Activated CD8-positive, alpha-beta memory T cell treated with anti-CD3 and anti-CD28 coated beads, Interleukin-2, amount 50 U/mL, for 24 hours (primary cell): ENCODE measurements around the gene NME1.
"Not testable (repeated sequence)": the region's sequence is repeated elsewhere in the genome, so short reads cannot be mapped to it uniquely, and the experiment has no call there.

Experiments
- DNase-seq: peaks from one replicate; pipeline ENCODE4 v3.0.0-alpha.2; 2020; ENCODE audit errors: extremely low read depth

NME1 gene

DNA sequence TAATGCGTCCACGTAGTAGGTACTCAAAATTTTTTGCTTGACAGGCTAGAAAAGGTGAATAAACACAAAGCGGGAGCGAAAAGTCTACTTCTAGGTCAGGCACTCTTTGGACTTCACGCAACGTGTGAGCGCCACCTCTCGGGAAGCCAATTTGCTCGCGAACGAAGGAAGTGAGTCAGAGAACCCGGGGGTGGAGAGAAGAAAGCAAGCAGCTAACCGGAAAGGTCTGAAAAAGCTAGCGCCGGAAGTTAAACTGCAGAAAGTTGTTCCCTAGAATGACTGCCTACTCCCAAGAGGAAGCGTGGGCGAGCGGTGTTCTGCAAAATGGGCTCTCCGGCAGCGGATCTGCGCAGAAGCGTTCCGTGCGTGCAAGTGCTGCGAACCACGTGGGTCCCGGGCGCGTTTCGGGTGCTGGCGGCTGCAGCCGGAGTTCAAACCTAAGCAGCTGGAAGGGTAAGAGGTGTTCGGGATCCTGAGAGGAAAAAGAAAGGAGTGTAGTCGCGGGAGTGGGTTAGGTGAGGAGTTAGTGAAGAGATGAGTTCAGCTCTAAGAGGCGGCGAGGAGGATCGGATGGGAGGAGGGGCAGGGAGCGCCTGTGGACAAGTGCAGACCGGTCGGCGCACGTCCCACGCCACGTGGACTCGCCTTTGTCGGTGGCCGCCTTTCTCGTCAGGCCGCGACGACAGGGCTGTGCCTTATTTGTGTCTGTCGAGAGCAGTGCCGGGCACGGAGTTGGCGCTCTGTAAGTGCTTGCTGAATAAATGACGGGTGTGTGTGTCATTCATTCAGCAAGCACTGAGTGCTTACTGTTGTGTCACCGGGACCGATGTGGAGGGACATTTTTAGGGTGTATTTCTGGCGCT lies at the start of gene NME1:
Gene NME1, plus strand, starts transcription at position 350 of the 863 bp plus-strand sequence. CDS start 2,096 bp downstream, outside the sequence.
- peak; percentile 93 for DNase-seq

DNA sequence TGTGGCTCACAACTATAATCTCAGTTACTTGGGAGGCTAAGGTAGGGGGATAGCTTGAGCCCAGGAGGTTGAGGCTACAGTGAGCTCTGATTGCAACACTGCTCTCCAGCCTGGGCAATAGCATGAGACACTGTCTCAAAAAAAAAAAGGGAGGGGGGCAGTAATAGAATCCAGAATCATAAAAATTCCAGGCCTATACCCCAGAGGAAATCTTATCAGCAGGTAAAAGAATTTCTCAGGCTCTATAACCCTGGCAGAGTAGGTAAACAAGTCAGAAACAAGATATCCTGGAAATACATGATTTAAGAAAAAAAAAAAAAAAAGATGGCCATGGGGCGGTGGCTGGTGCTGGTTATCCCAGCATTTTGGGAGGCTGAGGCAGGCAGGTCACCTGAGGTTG lies 45.6 kb upstream of the NME1 start:
- DNase-seq, result no peak

DNA sequence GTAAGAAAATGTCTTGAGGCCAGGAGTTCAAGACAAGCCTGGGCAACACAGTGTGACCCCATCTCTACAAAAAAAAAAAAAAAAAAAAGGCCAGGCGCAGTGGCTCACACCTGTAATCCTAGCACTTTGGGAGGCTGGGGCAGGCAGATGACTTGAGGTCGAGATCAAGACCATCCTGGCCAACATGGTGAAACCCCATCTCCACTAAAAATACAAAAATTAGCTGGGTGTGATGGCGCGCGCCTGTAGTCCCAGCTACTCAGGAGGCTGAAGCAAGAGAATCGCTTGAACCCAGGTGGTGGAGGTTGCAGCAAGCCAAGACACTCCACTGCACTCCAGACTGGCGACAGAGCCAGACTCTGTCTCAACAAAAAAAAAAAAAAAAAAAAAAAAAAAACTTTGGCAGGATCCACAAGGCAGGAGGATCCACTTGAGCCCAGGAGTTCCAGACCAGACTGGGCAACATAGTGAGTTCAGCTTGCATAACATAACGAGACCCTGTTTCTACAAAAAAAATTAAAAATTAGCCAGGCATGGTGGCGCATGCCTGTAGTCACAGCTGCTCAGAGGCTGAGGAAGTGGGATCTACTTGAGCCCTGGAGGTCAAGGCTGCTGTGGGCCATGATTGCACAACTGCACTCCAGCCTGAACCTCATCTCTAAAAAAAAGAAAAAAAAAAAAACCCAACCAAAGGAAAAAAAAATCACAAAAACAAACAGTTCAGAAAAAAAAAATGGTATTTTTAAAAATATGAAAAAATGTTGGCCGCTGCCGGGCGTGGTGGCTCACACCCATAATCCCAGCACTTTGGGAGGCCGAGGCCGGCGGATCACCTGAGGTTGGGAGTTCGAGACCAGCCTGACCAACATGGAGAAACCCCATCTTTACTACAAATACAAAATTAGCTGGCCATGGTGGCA lies 40.8 kb upstream of the NME1 start:
- not testable (repeated sequence) for DNase-seq

DNA sequence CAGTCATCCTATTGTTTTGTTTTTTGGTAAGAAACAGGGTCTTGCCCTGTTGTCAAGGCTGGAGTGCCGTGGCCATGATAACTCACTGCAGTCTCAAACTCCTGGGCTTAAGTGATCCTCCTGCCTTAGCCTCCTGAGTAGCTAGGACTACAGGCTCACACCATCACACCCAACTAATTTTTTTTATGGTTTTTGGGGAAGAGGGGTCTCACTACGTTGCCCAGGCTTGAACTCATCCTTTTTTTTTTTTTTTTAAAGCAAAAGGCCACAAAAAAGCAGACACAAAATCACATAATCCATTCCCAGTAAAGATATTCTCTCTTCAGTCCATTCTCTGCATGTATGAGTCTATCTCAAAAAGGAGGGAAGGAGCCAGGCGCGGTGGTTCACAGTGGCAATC lies 38.2 kb upstream of the NME1 start:
- DNase-seq, result no peak

DNA sequence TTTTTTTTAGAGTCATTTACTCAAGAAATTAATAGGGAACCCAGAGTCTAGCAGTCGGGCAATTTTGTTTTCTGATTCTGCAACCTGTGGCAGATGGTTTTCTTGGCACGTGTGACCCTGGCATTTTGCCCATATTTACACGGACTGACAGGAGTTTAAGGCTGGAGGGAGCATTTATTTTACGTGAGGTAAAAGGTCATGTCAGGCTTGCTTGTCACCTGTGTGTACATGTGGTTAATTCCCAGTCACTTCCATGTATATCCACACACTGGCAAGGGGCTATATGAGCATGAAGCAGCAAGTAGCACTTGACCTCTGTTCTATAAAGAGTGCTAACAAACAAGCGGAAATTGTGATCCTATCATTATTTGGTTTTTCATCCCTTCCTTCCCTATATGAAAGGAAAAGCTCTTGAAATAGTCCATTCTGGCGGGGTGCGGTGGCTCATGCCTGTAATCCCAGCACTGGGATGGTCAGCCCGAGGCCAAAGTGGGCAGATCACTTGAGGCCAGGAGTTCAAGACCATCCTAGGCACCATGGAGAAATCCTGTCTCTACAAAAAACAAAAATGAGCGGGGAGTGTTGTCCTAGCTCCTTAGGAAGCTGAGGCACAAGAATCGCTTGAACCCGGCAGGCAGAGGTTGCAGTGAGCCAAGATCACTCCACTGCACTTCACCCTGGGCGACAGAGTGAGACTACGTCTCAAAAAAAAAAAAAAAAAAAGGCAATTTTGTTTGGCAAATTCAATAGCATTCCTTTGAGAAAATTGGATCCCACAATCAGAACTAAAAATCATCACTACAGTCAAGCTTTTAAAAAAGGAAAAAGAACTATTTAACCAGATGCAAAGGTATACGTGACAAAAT lies 34.8 kb upstream of the NME1 start:
- no peak for DNase-seq

DNA sequence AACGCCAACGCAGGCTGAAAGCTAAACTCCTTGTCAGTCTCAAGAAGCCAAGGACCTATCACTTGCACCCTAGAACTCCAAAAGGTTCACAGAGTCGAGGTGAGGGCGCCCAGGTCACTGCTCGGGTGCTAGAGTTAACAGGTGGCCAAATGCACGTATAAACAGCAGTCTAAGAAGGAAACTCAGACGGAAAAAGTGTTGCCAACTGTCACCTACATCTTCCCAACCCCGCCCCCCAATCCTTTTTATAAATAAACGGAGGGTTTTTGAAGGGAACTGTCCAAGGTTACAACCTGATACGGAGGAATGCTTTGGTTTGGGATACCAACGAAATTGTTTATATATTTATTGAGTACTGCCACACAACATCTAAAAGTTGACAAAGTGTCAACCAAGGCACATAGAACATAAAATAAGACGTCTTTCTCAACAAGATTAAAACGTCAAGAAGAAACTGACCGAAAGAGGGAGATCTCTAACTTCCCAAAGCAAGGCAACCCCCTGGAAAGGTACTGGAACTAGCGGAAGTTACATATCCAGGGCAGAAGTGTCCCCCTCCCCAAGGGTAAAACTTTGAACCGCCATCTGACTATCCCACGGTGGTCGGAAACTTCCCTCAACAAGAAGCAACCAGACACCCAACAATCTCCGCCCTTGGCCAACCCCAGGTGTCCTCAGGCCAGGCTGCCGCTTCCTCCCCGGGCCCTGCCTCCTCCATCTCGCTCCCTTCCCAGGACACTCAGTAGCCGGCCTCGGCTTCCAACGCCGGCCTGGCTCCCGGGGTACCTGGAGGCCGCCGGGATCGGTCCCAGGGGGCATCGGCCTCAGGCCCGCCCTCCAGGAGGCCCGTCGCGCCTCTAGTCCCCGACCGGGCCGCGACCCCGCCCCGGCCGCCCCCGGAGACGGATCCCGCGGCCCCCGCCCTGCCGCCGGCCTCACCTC lies 33.7 kb upstream of the NME1 start:
- DNase-seq, result no peak

DNA sequence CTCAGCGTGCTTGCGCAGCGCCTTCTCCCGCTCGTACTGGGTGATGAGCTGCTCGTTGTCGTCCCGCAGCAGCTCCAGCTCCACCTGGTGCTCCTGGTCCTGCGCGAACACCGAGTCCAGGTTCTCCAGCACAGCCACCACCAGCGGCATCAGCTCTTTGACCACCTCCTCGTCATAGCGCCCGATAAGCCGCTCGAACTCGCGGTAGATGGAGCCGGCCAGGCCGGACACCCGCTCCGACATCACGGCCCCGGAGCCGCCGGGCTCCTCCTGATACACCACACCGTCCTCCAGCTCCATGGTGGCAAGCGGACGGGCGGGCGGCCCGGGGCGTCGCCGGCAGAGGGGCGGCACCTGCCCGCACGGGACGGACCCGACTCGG lies 33.0 kb upstream of the NME1 start:
- no peak for DNase-seq

DNA sequence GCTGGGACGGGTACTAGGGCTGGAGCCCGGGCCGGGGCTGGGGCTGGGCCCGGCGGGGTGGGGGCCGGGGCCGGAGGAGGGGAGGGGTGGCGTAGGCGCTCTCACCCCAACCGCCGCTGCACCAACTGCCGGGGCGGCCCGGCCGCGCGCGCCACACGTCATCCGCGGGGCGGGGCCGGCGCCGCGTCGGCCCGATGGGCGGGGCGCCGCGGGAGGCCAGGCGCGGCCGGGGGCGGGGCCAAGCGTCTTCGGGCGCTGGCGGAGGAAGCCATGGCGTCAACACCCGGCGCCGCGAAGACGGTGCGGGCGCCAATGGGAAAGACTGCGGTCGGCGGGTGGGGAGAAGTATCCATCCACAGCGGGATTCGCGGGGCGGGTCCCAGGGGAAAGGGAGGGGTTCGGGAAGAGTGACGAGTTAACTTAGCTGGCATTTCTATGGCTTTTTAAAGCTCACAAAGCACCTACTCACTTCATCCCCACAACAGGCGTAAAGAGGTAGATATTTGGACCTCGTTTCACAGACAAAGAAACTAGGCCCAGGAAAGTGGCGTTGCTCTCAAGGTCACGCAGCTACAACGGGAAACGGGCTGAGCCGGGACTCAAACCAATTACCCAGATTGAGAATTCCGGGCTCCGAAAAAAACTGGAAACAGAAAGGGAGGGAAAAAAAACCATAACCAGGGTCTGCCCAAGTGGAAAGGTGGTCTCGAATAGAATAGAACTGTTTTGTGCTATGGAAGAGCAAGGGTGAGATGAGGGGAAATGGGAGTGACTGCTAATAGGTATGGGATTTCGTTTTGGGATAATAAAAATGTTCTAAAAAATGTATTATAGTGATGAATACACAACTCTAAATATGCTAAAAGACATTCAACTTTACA lies 32.4 kb upstream of the NME1 start, which contains the start of gene SPAG9:
Gene SPAG9, minus strand, starts transcription at position 130 of the 881 bp plus-strand sequence. CDS start 212 bp downstream, outside the sequence.
- peak; percentile 74 for DNase-seq

DNA sequence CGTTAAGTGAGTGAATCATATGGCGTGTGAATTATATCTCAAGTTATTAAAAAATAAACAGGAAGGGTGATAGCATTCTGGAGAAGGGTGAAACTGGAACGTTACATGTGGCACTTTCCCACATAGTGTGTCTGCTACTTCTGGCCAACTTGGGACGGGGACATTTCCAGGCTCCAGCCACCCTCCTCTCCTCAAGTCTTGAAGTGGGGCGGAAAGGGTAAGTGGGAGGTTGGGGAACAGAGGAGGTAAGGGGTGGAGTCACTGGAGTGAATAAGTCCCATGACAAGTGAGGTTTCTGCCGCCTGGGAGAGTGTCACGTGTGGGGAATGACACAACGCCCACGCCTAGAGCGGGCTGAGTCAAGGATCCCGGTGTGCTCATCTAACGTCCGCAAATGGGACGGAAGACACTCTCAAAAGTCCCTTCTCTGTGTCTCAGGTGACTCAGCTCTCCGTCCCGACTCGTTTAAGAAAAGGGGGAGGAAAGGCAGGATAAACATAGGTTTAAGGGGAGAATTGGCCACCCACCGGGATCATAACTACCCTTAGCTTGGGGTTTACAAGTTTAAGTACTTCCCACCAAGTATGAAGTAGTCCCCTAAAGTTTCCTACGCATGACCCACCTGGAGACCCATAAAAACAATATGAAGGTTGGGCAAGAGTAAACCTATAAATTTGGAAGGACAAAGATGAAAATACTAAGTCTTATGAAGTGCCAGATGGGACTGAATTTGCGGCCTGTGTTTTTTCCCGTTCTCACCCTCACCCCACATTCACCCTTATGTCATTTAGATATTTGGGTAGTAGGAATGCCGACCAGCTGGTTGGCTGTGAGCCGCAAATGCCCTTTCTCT lies 31.5 kb upstream of the NME1 start:
- peak; percentile 76 for DNase-seq

DNA sequence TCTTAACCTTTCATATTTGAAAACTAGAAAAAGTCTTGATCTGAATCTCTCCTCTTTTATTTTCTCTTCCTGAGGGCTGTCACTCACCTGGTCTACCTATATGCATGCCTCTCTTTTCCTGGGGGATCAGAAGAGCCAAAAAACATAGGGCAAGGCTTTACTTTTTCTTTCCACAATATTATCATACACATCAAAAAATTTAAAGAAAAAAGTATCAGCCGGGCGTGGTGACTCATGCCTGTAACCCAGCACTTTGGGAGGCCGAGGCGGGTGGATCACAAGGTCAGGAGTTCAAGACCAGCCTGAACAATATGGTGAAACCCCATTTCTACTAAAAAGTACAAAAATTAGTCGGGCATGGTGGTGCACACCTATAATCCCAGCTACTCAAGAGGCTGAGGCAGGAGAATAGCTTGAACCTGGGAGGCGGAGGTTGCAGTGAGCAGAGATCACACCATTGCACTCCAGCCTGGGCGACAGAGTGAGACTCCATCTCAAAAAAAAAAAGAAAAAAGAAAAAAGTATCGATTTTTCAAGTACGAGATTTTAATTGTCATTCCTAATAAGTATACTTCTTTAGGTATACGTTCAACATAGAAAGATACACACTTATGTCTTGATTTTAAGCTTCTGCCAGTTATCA lies 30.8 kb upstream of the NME1 start:
- DNase-seq, result not testable (repeated sequence)

DNA sequence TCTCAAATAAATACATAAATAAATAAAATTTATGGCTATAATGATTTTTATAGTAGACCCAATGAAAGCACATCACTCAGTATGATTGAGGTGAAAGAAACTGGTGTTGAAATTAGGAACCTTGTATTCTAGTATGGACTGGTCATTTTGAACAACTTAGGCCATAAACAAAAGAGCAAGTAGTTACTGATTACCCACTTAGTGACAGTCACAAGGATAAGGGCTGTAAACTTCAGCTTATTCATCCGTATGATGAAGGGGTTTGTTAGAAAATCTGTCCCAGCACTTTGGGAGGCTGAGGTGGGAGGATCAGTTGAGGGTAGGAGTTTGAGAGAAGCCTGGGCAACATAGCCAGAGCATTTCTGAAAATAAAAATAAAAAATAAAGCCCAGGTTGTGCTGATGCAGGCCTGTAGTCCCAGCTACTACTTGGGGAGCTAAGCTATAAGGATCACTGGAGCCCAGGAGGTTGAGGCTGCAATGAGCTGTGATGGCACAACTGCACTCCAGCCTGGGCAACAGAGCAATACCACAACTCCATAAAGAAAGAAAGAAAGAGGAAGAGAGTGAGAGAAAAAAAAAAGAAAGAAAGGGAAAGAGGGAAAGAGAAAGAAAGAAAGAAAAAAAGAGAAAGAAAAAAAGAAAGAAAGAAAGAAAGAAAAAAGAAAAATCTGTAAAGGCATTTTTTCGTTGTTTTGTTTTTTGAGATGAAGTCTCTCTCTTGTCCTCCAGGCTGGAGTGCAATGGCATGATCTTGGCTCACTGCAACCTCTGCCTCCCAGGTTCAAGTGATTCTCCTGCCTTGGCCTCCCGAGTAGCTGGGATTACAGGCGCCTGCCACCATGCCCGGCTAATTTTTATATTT lies 28.5 kb upstream of the NME1 start:
- DNase-seq, result no peak

DNA sequence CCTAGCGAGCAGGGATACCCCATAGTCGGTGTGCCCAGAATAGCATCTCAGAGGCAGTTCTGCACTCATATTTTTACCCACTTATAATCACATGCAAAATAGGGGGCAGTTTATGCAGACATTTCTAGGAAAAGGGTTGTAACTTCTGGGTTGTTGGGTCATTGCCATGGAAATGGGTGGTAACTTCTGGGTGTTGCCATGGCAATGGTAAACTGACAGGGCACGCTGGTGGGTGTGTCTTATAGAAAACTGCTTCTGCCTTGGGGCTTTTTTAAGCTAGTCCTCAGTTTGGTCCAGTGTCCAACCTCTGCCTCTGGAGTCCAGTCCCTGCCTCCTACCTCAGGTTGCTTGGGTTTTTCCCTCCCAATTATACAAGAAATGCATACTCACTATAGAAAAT lies 25.3 kb upstream of the NME1 start:
- DNase-seq, result no peak

DNA sequence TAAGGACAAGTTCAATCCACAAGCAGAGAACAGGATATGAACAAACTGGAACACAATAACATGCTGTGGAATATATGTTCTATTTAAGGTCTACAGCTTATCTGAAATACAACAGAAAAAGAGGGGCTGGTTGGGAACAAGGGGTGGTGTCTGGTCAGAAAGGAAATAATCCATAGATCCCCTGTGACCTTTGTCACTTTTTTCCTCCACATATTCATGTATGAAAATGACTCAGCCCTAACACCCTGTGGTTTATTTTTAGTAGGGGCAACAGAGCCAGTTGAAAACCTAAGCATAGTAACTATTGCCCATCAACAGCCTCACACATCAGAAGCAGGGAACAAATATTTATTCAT lies 20.4 kb upstream of the NME1 start:
- DNase-seq, result no peak

DNA sequence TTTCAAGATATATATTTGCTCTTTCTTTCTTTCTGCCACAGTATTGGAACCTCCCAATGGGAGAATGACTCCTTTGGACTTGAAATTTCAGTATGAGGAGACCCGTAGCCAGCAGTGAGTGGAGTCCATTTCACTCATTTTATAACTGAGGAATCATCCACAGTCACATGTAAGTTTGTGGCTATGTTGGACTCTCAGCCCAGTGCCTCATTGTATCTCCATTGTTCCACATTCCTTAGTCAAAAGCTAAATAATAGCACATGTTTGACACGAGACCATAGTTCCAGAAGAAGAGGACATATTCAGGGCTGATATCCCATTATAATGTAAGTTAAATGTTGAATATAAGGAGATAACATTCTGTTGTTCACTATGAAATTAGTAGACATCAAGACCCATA lies 20.0 kb upstream of the NME1 start:
- DNase-seq, result no peak

DNA sequence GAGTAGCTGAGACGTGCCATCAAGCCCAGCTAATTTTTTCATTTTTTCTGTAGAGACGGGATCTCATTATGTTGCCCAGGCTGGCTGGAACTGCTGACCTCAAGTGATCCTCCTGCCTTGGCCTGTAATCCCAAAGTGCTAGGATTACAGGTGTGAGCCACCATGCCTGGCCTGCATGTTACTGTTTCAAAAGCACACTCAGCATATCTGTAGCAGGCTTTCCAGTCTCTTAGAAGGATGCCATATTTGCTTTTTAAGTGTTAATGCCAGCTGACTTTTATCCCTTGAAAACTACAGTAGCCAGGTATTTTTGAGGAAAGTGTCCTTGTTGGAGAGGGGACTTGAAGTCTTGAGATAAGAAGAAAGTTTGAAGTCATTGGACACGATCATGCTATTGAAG lies 17.4 kb upstream of the NME1 start:
- no peak for DNase-seq

DNA sequence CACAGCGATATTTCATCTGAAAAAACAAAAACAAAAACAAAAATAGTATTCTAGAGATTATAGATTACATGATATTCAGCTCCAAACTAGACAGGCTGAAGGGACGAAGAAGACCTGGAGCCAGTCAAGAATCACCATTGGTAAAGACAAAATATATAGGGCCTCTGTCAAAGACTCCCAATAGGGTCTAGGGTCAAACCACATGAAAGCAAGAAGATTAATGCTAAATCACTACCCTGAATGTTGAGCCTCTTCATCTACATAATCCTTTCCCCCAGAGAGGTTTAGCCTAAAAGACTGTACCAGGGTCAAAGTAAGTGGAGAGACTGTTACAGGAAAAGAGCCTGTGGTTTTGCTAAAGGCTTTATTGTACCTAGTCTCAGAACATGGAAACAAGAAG lies 10.8 kb upstream of the NME1 start:
- DNase-seq, result no peak
